Panc1 (cell line): Measurements from ENCODE around the gene TOGARAM1. TPM values are rescaled to one million over a fixed set of nuclear protein-coding genes. Genes with fewer than 3 reads are reported as not detected.

Experiments used
- ATAC-seq: fragments of 200-7000 bp; cut with Tn5 transposase; 2 replicates; pipeline ENCODE4 v1.9.1; 2020; ENCODE audit warnings: mild to moderate bottlenecking, moderate library complexity
- BruUV-seq: library from RNA; stranded (reverse); fragments of 400-500 nt; replicated peaks from 2 replicates; lab custom pipeline; 2021; lab: Mats Ljungman, UMichigan
- CTCF ChIA-PET: fragments of 300-600 bp; sonication (Branson Sonifier 250); formaldehyde crosslinking; loops from one replicate; lab custom pipeline; 2022; ENCODE audit warnings: antibody characterized with exemption; lab: Charles Lee
- POLR2A ChIA-PET: fragments of 300-600 bp; sonication (Branson Sonifier 250); formaldehyde crosslinking; loops from one replicate; lab custom pipeline; 2022; ENCODE audit warnings: antibody characterized with exemption; lab: Charles Lee
- DNase-seq: peaks from one replicate; pipeline ENCODE4 v3.0.0-alpha.2; 2010; ENCODE audit warnings: low read depth, low spot score
- H3K27ac ChIP-seq: 2 replicates; pipeline ENCODE4 v1.5.1; 2011; ENCODE audit warnings: mild to moderate bottlenecking, low read length, inconsistent platforms
- H3K27me3 ChIP-seq: fragments of 200-500 bp; sonication (Bioruptor generic); 2 replicates; pipeline ENCODE4 v1.6.0; 2014; ENCODE audit warnings: low read length, inconsistent platforms; ENCODE audit not compliant: control insufficient read depth, insufficient read depth
- H3K36me3 ChIP-seq: fragments of 200-500 bp; sonication (Bioruptor generic); 2 replicates; pipeline ENCODE4 v1.5.1; 2014; ENCODE audit warnings: inconsistent platforms, mild to moderate bottlenecking, low read length, moderate library complexity; ENCODE audit not compliant: control insufficient read depth, insufficient read depth
- H3K4me1 ChIP-seq: 2 replicates; pipeline ENCODE4 v1.5.1; 2011; ENCODE audit warnings: inconsistent platforms, mild to moderate bottlenecking, low read length, moderate library complexity; ENCODE audit not compliant: control insufficient read depth, insufficient read depth
- H3K4me3 ChIP-seq, 2 experiments: 2 replicates each; pipeline ENCODE4 v1.5.1; 2011 to 2012; ENCODE audit warnings: low read depth in 2 of 2, low read length in 2 of 2, mild to moderate bottlenecking in 2 of 2, inconsistent platforms in 1 of 2, moderate library complexity in 1 of 2
- H3K9me3 ChIP-seq: fragments of 200-500 bp; sonication (Bioruptor generic); 2 replicates; pipeline ENCODE4 v1.5.1; 2014; ENCODE audit warnings: low read depth, mild to moderate bottlenecking, inconsistent platforms, low read length, moderate library complexity; ENCODE audit not compliant: control insufficient read depth, insufficient read depth
- CTCF ChIP-seq: fragments of 450-650 bp; IDR thresholded peaks from 2 replicates; pipeline ENCODE4 v1.5.1; 2017; ENCODE audit warnings: mild to moderate bottlenecking
- POLR2AphosphoS5 ChIP-seq: IDR thresholded peaks from 2 replicates; pipeline ENCODE4 v1.6.1; 2012; ENCODE audit warnings: mild to moderate bottlenecking, low read depth, low read length, moderate library complexity
- SIN3A ChIP-seq: IDR thresholded peaks from 2 replicates; pipeline ENCODE4 v1.6.1; 2012; ENCODE audit warnings: low read depth, mild to moderate bottlenecking, low read length, moderate library complexity, borderline replicate concordance; ENCODE audit not compliant: insufficient read depth
- TCF7L2 ChIP-seq: IDR thresholded peaks from 2 replicates; pipeline ENCODE4 v1.6.1; 2011; ENCODE audit warnings: mild to moderate bottlenecking, low read depth, low read length, inconsistent platforms
- in situ Hi-C: cut with HindIII; loops from 2 replicates; pipeline ENCODE4 v1.10.0; 2016; ENCODE audit warnings: low sequenced_read_pairs, low pct_unique_long_range_greater_than_20kb
- intact Hi-C: fragments of 100-400 bp; cut with micrococcal nuclease; formaldehyde crosslinking; loops from one replicate; pipeline ENCODE4 v1.10.0; 2022; ENCODE audit not compliant: unreplicated experiment
- total RNA-seq: library from RNA; stranded (reverse); gene quantifications from one replicate; pipeline ENCODE4 v1.2.1, GENCODE V29; 2021; ENCODE audit not compliant: unreplicated experiment
- TF ChIP-seq, protein P1 (sequence below), 2 experiments: IDR thresholded peaks; 2 replicates each; pipeline ENCODE4 v1.6.1; 2011 to 2012; ENCODE audit warnings: low read depth in 2 of 2, control low read depth in 1 of 2, low read length in 1 of 2, mild to moderate bottlenecking in 1 of 2, moderate library complexity in 1 of 2; ENCODE audit not compliant: insufficient read depth in 1 of 2

Gene TOGARAM1
- total RNA-seq, 1 experiment from 2014 or later = 11.6 TPM

- H3K27me3 ChIP-seq = no peaks in the 10 kb centered on the region
- ChIA-PET CTCF (no interaction called here), POLR2A (no interaction called here)
- H3K4me3 ChIP-seq = no peak overlapping the region
- DNase-seq (no peak), ATAC-seq (no peak)
- no peak overlapping the region for H3K27ac ChIP-seq
- intact Hi-C loops (no loop called here), in situ Hi-C loops (no loop called here)
- H3K36me3 ChIP-seq = peaks cover 23% of the 10 kb centered on the region
- no peaks in the 10 kb centered on the region for H3K9me3 ChIP-seq
- TF ChIP-seq SIN3A (no peak), TCF7L2 (no peak), POLR2AphosphoS5 (no peak)
- TF ChIP-seq, protein P1, sequence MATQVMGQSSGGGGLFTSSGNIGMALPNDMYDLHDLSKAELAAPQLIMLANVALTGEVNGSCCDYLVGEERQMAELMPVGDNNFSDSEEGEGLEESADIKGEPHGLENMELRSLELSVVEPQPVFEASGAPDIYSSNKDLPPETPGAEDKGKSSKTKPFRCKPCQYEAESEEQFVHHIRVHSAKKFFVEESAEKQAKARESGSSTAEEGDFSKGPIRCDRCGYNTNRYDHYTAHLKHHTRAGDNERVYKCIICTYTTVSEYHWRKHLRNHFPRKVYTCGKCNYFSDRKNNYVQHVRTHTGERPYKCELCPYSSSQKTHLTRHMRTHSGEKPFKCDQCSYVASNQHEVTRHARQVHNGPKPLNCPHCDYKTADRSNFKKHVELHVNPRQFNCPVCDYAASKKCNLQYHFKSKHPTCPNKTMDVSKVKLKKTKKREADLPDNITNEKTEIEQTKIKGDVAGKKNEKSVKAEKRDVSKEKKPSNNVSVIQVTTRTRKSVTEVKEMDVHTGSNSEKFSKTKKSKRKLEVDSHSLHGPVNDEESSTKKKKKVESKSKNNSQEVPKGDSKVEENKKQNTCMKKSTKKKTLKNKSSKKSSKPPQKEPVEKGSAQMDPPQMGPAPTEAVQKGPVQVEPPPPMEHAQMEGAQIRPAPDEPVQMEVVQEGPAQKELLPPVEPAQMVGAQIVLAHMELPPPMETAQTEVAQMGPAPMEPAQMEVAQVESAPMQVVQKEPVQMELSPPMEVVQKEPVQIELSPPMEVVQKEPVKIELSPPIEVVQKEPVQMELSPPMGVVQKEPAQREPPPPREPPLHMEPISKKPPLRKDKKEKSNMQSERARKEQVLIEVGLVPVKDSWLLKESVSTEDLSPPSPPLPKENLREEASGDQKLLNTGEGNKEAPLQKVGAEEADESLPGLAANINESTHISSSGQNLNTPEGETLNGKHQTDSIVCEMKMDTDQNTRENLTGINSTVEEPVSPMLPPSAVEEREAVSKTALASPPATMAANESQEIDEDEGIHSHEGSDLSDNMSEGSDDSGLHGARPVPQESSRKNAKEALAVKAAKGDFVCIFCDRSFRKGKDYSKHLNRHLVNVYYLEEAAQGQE (IDR thresholded peaks at IDR 0.05; ENCODE audit: insufficient read depth in 1 of 2, low read depth in 2 of 2, low read length in 1 of 2) = no peak
- BruUV-seq = TSS peak; percentile 6
- H3K4me1 ChIP-seq = no peaks in the 10 kb centered on the region
Observed at GRCh38 chr14:45096218-45096617, 134.2 kb downstream of the TOGARAM1 start.

- POLR2A ChIA-PET = no interaction called here
- H3K27me3 ChIP-seq = no peaks in the 10 kb centered on the region
- no peak overlapping the region for H3K27ac ChIP-seq
- H3K9me3 ChIP-seq = no peaks in the 10 kb centered on the region
- TF ChIP-seq TCF7L2 (no peak), SIN3A (no peak), CTCF (no peak), POLR2AphosphoS5 (no peak)
- TF ChIP-seq, protein P1 (IDR thresholded peaks at IDR 0.05; ENCODE audit: insufficient read depth in 1 of 2, low read depth in 2 of 2, low read length in 1 of 2) = no peak
- BruUV-seq = no TSS peak
- no peaks in the 10 kb centered on the region for H3K4me1 ChIP-seq
- ATAC-seq = no peak
- CTCF ChIA-PET = no interaction called here
- no peak for DNase-seq
- no peak overlapping the region for H3K4me3 ChIP-seq
- intact Hi-C loops (no loop called here), in situ Hi-C loops (no loop called here)
- H3K36me3 ChIP-seq = peaks cover 27% of the 10 kb centered on the region; the same call in 1 of the 2 replicates
Observed at GRCh38 chr14:45103806-45104205, 141.8 kb downstream of the TOGARAM1 start.
